Activated CD8-positive, alpha-beta T cell treated with anti-CD3 and anti-CD28 coated beads for 36 hours (primary cell): ENCODE measurements around the gene EXD1. TPM values are rescaled to one million over a fixed set of nuclear protein-coding genes. Genes with fewer than 3 reads are reported as not detected.
"Not testable (repeated sequence)": the region's sequence is repeated elsewhere in the genome, so short reads cannot be mapped to it uniquely, and the experiment has no call there.

Experiments used
- ATAC-seq: fragments of 200-7000 bp; cut with Tn5 transposase; one replicate; pipeline ENCODE4 v1.10.0; 2021; ENCODE audit warnings: mild to moderate bottlenecking, moderate library complexity
- CTCF ChIA-PET: fragments of 350-600 bp; sonication (Branson Sonifier 250); formaldehyde crosslinking; loops from one replicate; lab custom pipeline; 2021; ENCODE audit warnings: antibody characterized with exemption; lab: Charles Lee
- POLR2A ChIA-PET: fragments of 350-600 bp; sonication (Branson Sonifier 250); formaldehyde crosslinking; loops from one replicate; lab custom pipeline; 2021; ENCODE audit warnings: antibody characterized with exemption; lab: Charles Lee
- DNase-seq: peaks from one replicate; pipeline ENCODE4 v3.0.0-alpha.2; 2020
- H3K27ac Mint-ChIP-seq: one replicate; pipeline ENCODE4 v1.8.0; 2021; ENCODE audit warnings: mild to moderate bottlenecking, mixed read lengths
- H3K27me3 Mint-ChIP-seq: one replicate; pipeline ENCODE4 v1.8.0; 2021; ENCODE audit warnings: mixed read lengths
- H3K36me3 Mint-ChIP-seq: one replicate; pipeline ENCODE4 v1.8.0; 2021; ENCODE audit warnings: low read depth, mixed read lengths
- H3K4me1 Mint-ChIP-seq: one replicate; pipeline ENCODE4 v1.8.0; 2021; ENCODE audit warnings: low read depth, mixed read lengths
- H3K4me3 Mint-ChIP-seq: one replicate; pipeline ENCODE4 v1.8.0; 2021; ENCODE audit warnings: mild to moderate bottlenecking, moderate library complexity, mixed read lengths
- H3K9me3 Mint-ChIP-seq: one replicate; pipeline ENCODE4 v1.8.0; 2021; ENCODE audit warnings: mixed read lengths
- intact Hi-C: fragments of 100-400 bp; cut with micrococcal nuclease; formaldehyde crosslinking; loops from one replicate; pipeline ENCODE4 v1.10.0; 2022
- total RNA-seq, 2 experiments: library from RNA; stranded (reverse); gene quantifications; one replicate each; pipeline ENCODE4 v1.2.3, GENCODE V29; 2021
- TF ChIP-seq, protein P1 (sequence below): fragments of 200-600 bp; IDR thresholded peaks from one replicate; pipeline ENCODE4 v1.8.0; 2022; ENCODE audit warnings: antibody characterized with exemption, mild to moderate bottlenecking

Gene EXD1
- total RNA-seq, 2 experiments from 2014 or later, result not detected

DNA sequence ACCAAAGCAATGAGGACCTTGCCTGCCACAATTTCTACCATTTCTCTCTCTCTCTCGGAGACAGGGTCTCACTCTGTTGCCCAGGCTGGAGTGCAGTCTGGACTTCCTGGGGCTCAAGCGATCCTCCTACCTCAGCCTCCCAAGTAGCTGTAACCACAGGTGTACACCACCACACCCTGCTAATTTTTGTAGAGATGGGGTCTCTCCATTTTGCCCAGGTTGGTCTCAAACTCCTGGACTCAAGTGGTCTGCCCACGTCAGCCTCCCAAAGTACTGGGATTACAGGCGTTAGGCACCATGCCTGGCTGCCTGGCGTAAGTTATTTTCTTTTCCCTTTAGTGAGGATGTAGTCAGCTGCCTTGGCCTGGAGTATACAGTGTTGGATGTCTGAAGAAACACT lies 76.8 kb downstream of the EXD1 start:
- Mint-ChIP-seq H3K27ac (no peak overlapping the region), H3K4me1 (peaks cover 7% of the 10 kb centered on the region), H3K4me3 (no peak overlapping the region), H3K36me3 (no peaks in the 10 kb centered on the region), H3K9me3 (no peaks in the 10 kb centered on the region), H3K27me3 (no peaks in the 10 kb centered on the region)
- intact Hi-C loops, result no loop called here
- ChIA-PET CTCF (no interaction called here), POLR2A (no interaction called here)
- DNase-seq, result no peak
- TF ChIP-seq, protein P1, sequence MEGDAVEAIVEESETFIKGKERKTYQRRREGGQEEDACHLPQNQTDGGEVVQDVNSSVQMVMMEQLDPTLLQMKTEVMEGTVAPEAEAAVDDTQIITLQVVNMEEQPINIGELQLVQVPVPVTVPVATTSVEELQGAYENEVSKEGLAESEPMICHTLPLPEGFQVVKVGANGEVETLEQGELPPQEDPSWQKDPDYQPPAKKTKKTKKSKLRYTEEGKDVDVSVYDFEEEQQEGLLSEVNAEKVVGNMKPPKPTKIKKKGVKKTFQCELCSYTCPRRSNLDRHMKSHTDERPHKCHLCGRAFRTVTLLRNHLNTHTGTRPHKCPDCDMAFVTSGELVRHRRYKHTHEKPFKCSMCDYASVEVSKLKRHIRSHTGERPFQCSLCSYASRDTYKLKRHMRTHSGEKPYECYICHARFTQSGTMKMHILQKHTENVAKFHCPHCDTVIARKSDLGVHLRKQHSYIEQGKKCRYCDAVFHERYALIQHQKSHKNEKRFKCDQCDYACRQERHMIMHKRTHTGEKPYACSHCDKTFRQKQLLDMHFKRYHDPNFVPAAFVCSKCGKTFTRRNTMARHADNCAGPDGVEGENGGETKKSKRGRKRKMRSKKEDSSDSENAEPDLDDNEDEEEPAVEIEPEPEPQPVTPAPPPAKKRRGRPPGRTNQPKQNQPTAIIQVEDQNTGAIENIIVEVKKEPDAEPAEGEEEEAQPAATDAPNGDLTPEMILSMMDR, result no peak
- no peak for ATAC-seq

DNA sequence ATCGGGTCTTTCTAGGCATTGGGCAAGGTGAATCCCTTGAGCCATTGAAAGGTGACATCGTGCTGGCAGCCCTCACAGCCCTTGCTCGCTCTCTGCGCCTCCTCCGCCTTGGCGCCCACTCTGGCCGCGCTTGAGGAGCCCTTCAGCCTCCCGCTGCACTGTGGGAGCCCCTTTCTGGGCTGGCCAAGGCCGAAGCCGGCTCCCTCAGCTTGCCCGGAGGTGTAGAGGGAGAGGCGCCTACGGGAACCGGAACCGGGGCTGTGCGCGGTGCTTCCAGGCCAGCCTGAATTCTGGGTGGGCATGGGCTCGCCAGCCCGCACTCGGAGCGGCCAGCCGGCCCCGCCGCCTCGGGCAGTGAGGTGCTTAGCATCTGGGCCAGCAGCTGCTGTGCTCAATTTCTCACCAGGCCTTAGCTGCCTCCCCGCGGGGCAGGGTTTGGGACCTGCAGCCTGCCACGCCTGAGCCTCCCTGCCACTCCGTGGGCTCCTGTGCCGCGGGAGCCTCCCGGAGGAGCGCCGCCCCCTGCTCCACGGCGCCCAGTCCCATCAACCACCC lies 79.0 kb downstream of the EXD1 start:
- no peaks in the 10 kb centered on the region for H3K36me3 Mint-ChIP-seq
- ATAC-seq (no peak), DNase-seq (no peak)
- ChIA-PET POLR2A (interaction anchor here (0.9 to 1.0 kb wide), 2 partner anchors 35 to 37 kb away, joined by 3 read pairs; partner anchors contain the start of gene INO80), CTCF (no interaction called here)
- intact Hi-C loops, result no loop called here
- TF ChIP-seq, protein P1, result no peak
- no peak overlapping the region for H3K27ac Mint-ChIP-seq
- H3K4me3 Mint-ChIP-seq, result no peak overlapping the region
- peaks cover 7% of the 10 kb centered on the region for H3K4me1 Mint-ChIP-seq
- no peaks in the 10 kb centered on the region for H3K9me3 Mint-ChIP-seq
- H3K27me3 Mint-ChIP-seq, result no peaks in the 10 kb centered on the region

DNA sequence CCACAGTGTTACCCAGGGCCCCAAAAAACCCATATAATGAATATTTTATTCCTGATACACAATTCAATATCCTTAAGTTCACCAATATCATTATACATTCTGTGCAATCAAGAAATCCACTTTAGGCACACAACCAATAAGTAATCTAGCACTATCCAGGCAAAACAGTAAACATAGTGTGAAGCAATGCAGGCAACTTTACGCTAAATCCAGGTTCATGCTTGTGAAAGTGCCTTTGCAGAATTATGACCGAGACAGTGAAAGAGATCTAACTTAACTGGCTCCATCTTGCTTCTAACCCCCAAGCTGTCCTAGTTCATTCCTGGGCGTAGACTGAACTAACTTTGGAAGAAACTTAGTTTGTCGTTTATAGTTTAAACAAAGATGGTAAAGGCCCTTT lies 80.3 kb downstream of the EXD1 start:
- H3K36me3 Mint-ChIP-seq, result no peaks in the 10 kb centered on the region
- H3K4me3 Mint-ChIP-seq, result no peak overlapping the region
- no peak for ATAC-seq
- no peak overlapping the region for H3K27ac Mint-ChIP-seq
- peaks cover 7% of the 10 kb centered on the region for H3K4me1 Mint-ChIP-seq
- H3K9me3 Mint-ChIP-seq, result no peaks in the 10 kb centered on the region
- ChIA-PET POLR2A (interaction anchor here (1.0 kb wide), 1 partner anchor 36 kb away, joined by 3 read pairs; no protein-coding TSS in a partner anchor), CTCF (no interaction called here)
- DNase-seq, result no peak
- intact Hi-C loops, result no loop called here
- TF ChIP-seq, protein P1, result no peak
- H3K27me3 Mint-ChIP-seq, result no peaks in the 10 kb centered on the region

DNA sequence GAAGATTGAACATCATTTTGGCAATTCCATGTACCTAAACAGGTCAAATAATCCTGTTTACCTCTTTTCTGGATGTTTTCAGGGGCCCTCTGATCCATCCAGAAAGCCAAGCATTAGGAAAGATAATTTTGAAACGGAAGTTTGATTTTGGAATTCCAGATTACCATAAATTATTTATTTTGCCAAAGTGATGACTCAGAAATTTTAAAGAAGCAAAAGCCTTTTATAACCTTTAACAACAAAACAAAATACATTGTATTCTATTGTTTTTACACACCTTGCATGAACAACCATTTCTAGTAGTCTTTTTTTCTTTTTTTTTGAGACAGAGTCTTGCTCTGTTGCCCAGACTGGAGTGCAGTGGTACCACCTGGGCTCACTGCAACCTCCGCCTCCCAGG lies 82.5 kb downstream of the EXD1 start:
- intact Hi-C loops, result no loop called here
- ATAC-seq (no peak), DNase-seq (no peak)
- Mint-ChIP-seq H3K27me3 (no peaks in the 10 kb centered on the region), H3K36me3 (no peaks in the 10 kb centered on the region), H3K27ac (no peak overlapping the region), H3K4me1 (peaks cover 7% of the 10 kb centered on the region), H3K4me3 (no peak overlapping the region), H3K9me3 (no peaks in the 10 kb centered on the region)
- POLR2A ChIA-PET, result no interaction called here
- TF ChIP-seq, protein P1, result no peak
- CTCF ChIA-PET, result no interaction called here

DNA sequence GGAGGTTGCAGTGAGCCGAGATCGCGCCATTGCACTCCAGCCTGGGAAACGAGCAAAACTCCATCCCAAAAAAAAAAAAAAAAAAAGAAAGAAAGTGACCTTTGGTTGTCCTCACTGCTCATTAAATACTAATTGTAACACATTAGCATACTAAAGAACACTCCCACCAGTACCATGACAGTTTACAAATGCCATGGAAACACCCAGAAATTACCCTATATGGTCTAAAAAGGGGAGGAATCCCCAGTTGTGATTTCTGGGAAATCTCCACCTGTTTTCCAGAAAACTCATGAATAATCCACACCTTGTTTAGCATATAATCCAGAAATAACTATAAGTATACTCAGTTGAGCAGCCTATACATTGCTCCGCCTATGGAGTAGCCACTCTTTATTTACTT lies 90.9 kb downstream of the EXD1 start:
- DNase-seq, result no peak
- H3K36me3 Mint-ChIP-seq, result no peaks in the 10 kb centered on the region
- intact Hi-C loops, result no loop called here
- H3K27ac Mint-ChIP-seq, result no peak overlapping the region
- H3K4me3 Mint-ChIP-seq, result no peak overlapping the region
- no peaks in the 10 kb centered on the region for H3K9me3 Mint-ChIP-seq
- H3K4me1 Mint-ChIP-seq, result no peaks in the 10 kb centered on the region
- ATAC-seq, result no peak
- CTCF ChIA-PET, result no interaction called here
- TF ChIP-seq, protein P1, result no peak
- POLR2A ChIA-PET, result interaction anchor here (1.0 kb wide), 1 partner anchor 49 kb away, joined by 3 read pairs; no protein-coding TSS in a partner anchor
- no peaks in the 10 kb centered on the region for H3K27me3 Mint-ChIP-seq

DNA sequence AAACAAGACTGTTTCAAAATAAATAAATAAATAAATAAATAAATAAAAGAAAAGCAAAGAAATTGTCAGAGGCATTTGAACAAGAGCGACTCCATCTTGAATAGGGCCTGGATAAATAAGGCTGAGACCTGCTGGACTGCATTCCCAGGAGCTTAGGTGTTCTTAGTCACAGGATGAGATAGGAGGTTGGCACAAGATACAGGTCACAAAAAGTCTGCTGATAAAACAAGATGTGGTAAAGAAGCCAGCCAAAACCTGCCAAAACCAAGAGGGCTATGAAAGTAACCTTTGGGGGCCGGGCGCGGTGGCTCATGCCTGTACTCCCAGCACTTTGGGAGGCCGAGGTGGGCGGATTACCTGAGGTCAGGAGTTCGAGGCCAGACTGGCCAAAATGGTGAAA lies 91.4 kb downstream of the EXD1 start:
- intact Hi-C loops, ATAC-seq, H3K9me3 Mint-ChIP-seq, DNase-seq, H3K4me1 Mint-ChIP-seq, H3K27me3 Mint-ChIP-seq, H3K36me3 Mint-ChIP-seq, H3K4me3 Mint-ChIP-seq, H3K27ac Mint-ChIP-seq, CTCF ChIA-PET: not testable (repeated sequence)
- POLR2A ChIA-PET, result interaction anchor here (1.0 kb wide), 1 partner anchor 48 kb away, joined by 3 read pairs; no protein-coding TSS in a partner anchor

DNA sequence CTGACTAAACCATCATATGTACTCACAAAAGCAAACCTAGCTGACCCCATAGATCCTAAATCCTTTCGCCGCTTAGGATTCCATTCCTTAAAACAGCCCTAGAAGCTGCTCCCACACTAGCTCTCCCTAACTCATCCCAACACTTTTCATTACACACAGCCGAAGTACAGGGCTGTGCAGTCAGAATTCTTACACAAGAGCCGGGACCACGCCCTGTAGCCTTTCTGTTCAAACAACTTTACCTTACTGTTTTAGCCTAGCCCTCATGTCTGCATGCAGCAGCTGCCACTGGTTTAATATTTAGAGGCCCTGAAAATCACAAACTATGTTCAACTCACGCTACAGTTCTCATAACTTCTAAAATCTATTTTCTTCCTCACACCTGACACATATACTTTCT lies 95.0 kb downstream of the EXD1 start:
- H3K4me1 Mint-ChIP-seq, POLR2A ChIA-PET, ATAC-seq, H3K27ac Mint-ChIP-seq, intact Hi-C loops, H3K9me3 Mint-ChIP-seq, H3K27me3 Mint-ChIP-seq, CTCF ChIA-PET, H3K4me3 Mint-ChIP-seq, DNase-seq, H3K36me3 Mint-ChIP-seq: not testable (repeated sequence)
